Neural progenitor cell (in vitro differentiated cells): ENCODE measurements around the gene ARFRP1.
"Not testable (repeated sequence)": the region's sequence is repeated elsewhere in the genome, so short reads cannot be mapped to it uniquely, and the experiment has no call there.

Experiments used
- EZH2phosphoT487 ChIP-seq: fragments of 200-600 bp; sonication (generic); IDR thresholded peaks from 2 replicates; pipeline ENCODE4 v1.6.1; 2017; ENCODE audit warnings: antibody characterized with exemption
- TF ChIP-seq, protein P1 (sequence below): fragments of 200-600 bp; sonication (generic); IDR thresholded peaks from 2 replicates; pipeline ENCODE4 v1.5.1; 2017; ENCODE audit warnings: antibody characterized with exemption, mild to moderate bottlenecking

DNA sequence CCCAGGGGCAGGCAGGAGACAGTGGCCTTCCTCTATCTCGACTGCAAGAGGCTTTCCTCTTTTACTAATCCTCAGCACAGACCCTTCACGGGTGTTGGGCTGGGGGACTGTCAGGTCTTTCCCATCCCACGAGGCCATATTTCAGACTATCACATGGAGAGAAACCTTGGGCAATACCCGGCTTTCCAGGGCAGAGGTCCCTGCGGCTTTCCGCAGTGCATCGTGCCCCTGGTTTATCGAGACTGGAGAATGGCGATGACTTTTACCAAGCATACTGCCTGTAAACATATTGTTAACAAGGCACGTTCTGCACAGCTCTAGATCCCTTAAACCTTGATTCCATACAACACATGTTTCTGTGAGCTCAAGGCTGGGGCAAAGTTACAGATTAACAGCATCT is 47.6 kb downstream of the ARFRP1 start:
- TF ChIP-seq, protein P1, sequence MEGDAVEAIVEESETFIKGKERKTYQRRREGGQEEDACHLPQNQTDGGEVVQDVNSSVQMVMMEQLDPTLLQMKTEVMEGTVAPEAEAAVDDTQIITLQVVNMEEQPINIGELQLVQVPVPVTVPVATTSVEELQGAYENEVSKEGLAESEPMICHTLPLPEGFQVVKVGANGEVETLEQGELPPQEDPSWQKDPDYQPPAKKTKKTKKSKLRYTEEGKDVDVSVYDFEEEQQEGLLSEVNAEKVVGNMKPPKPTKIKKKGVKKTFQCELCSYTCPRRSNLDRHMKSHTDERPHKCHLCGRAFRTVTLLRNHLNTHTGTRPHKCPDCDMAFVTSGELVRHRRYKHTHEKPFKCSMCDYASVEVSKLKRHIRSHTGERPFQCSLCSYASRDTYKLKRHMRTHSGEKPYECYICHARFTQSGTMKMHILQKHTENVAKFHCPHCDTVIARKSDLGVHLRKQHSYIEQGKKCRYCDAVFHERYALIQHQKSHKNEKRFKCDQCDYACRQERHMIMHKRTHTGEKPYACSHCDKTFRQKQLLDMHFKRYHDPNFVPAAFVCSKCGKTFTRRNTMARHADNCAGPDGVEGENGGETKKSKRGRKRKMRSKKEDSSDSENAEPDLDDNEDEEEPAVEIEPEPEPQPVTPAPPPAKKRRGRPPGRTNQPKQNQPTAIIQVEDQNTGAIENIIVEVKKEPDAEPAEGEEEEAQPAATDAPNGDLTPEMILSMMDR: not testable (repeated sequence)
- TF ChIP-seq EZH2phosphoT487: not testable (repeated sequence)
